GM23338 (cell line): ENCODE measurements around the gene ERBB3. TPM values are rescaled to one million over a fixed set of nuclear protein-coding genes. Genes with fewer than 3 reads are reported as not detected.

ENCODE experiments used
- ATAC-seq: fragments of 200-7000 bp; cut with Tn5 transposase; 3 replicates; pipeline ENCODE4 v1.9.1; 2020
- DNase-seq: peaks from one replicate; pipeline ENCODE4 v3.0.0-alpha.2; 2015; ENCODE audit warnings: low spot score
- H2AFZ ChIP-seq: fragments of 200-600 bp; sonication (generic); 2 replicates; pipeline ENCODE4 v1.8.0; 2016; ENCODE audit warnings: antibody characterized with exemption, mild to moderate bottlenecking, moderate library complexity
- H3F3A ChIP-seq: fragments of 200-600 bp; sonication (generic); replicated peaks from 2 replicates; pipeline ENCODE4 v1.8.0; 2017; ENCODE audit warnings: antibody characterized with exemption, mixed run types, low read depth
- H3K27ac ChIP-seq: fragments of 200-600 bp; sonication (generic); 2 replicates; pipeline ENCODE4 v1.6.1; 2016; ENCODE audit warnings: low read depth
- H3K27me3 ChIP-seq: fragments of 200-600 bp; sonication (generic); 2 replicates; pipeline ENCODE4 v1.8.0; 2016; ENCODE audit warnings: mild to moderate bottlenecking, mixed run types, moderate library complexity; ENCODE audit not compliant: insufficient read depth
- H3K36me3 ChIP-seq: fragments of 200-600 bp; sonication (generic); 2 replicates; pipeline ENCODE4 v1.8.0; 2016; ENCODE audit warnings: mild to moderate bottlenecking; ENCODE audit not compliant: insufficient read depth
- H3K4me1 ChIP-seq: fragments of 200-600 bp; sonication (generic); 2 replicates; pipeline ENCODE4 v1.8.0; 2016; ENCODE audit warnings: mild to moderate bottlenecking, moderate library complexity; ENCODE audit not compliant: insufficient read depth
- H3K4me2 ChIP-seq: fragments of 200-600 bp; sonication (generic); 2 replicates; pipeline ENCODE4 v1.7.1; 2017; ENCODE audit warnings: mixed run types
- H3K4me3 ChIP-seq: fragments of 200-600 bp; sonication (generic); 2 replicates; pipeline ENCODE4 v1.6.1; 2016; ENCODE audit warnings: mixed run types
- H3K79me2 ChIP-seq: fragments of 200-600 bp; sonication (generic); replicated peaks from 2 replicates; pipeline ENCODE4 v1.8.0; 2017; ENCODE audit warnings: mild to moderate bottlenecking; ENCODE audit not compliant: insufficient read depth
- H3K9me2 ChIP-seq: fragments of 200-600 bp; sonication (generic); 2 replicates; pipeline ENCODE4 v1.8.0; 2017; ENCODE audit not compliant: insufficient read depth
- H4K20me1 ChIP-seq: fragments of 200-600 bp; sonication (generic); replicated peaks from 2 replicates; pipeline ENCODE4 v1.8.0; 2017; ENCODE audit warnings: mild to moderate bottlenecking; ENCODE audit not compliant: insufficient read depth
- H3K27ac Mint-ChIP-seq: 2 replicates; pipeline ENCODE4 v1.8.0; 2020; ENCODE audit warnings: inconsistent platforms, mild to moderate bottlenecking, moderate library complexity, mixed read lengths
- H3K27me3 Mint-ChIP-seq: 3 replicates; pipeline ENCODE4 v1.8.0; 2022; ENCODE audit warnings: low read depth, mild to moderate bottlenecking, moderate library complexity, mixed read lengths, inconsistent platforms; ENCODE audit not compliant: insufficient read depth, poor library complexity
- H3K36me3 Mint-ChIP-seq: 3 replicates; pipeline ENCODE4 v1.8.0; 2021; ENCODE audit warnings: low read depth, mild to moderate bottlenecking, inconsistent platforms, moderate library complexity, mixed read lengths
- H3K4me1 Mint-ChIP-seq: 3 replicates; pipeline ENCODE4 v1.8.0; 2020; ENCODE audit warnings: mild to moderate bottlenecking, inconsistent platforms, mixed read lengths
- H3K4me3 Mint-ChIP-seq: 3 replicates; pipeline ENCODE4 v1.8.0; 2021; ENCODE audit warnings: moderate library complexity, mild to moderate bottlenecking, inconsistent platforms, mixed read lengths
- H3K9me3 Mint-ChIP-seq: 3 replicates; pipeline ENCODE4 v1.8.0; 2020; ENCODE audit warnings: moderate library complexity, mild to moderate bottlenecking, inconsistent platforms, mixed read lengths
- CREB1 ChIP-seq: fragments of 250-450 bp; sonication (Bioruptor Pico); IDR thresholded peaks from 2 replicates; pipeline ENCODE4 v1.5.0; 2020; ENCODE audit warnings: low read depth, mild to moderate bottlenecking, moderate library complexity
- EZH2 ChIP-seq: fragments of 200-600 bp; sonication (generic); IDR thresholded peaks from one replicate; pipeline ENCODE4 v1.8.0; 2017; ENCODE audit warnings: antibody characterized with exemption, mild to moderate bottlenecking, low read depth; ENCODE audit not compliant: unreplicated experiment
- EZH2phosphoT487 ChIP-seq: fragments of 200-600 bp; sonication (generic); IDR thresholded peaks from one replicate; pipeline ENCODE4 v1.8.1; 2018; ENCODE audit warnings: antibody characterized with exemption; ENCODE audit not compliant: unreplicated experiment
- JUNB ChIP-seq: IDR thresholded peaks from one replicate; pipeline ENCODE4 v1.6.1; 2016; ENCODE audit warnings: antibody characterized with exemption; ENCODE audit not compliant: unreplicated experiment
- NANOG ChIP-seq: IDR thresholded peaks from 2 replicates; pipeline ENCODE4 v1.6.1; 2016; ENCODE audit warnings: antibody characterized with exemption, borderline replicate concordance
- POLR2AphosphoS5 ChIP-seq: IDR thresholded peaks from 2 replicates; pipeline ENCODE4 v1.6.1; 2016; ENCODE audit warnings: antibody characterized with exemption, low read depth
- STAT1 ChIP-seq: IDR thresholded peaks from one replicate; pipeline ENCODE4 v1.6.1; 2016; ENCODE audit warnings: antibody characterized with exemption; ENCODE audit not compliant: unreplicated experiment
- ZNF114 ChIP-seq: fragments of 250-450 bp; sonication (Bioruptor Pico); IDR thresholded peaks from 2 replicates; pipeline ENCODE4 v1.5.0; 2020; ENCODE audit warnings: mild to moderate bottlenecking, moderate library complexity
- ZNF331 ChIP-seq: fragments of 250-450 bp; sonication (Bioruptor Pico); IDR thresholded peaks from 2 replicates; pipeline ENCODE4 v1.5.0; 2020; ENCODE audit warnings: low read depth, mild to moderate bottlenecking, moderate library complexity
- polyA plus RNA-seq: library from polyadenylated mRNA; unstranded; fragments of >200 nt; fragmentation: Nextera tagmentation; extraction: Ambion mirVana; gene quantifications from 2 replicates; pipeline ENCODE4 v1.2.1, GENCODE V29; 2016
- total RNA-seq: library from RNA; depleted of rRNA; stranded (reverse); fragments of >200 nt; shearing (Covaris generic); gene quantifications from 2 replicates; pipeline ENCODE4 v1.2.3, GENCODE V29; 2014
- TF ChIP-seq, protein P1 (sequence below): IDR thresholded peaks from one replicate; pipeline ENCODE4 v1.6.1; 2018; ENCODE audit warnings: antibody characterized with exemption; ENCODE audit not compliant: unreplicated experiment
- TF ChIP-seq, protein P2 (sequence below), 2 experiments: fragments of 200-600 bp in 1 of 2; sonication (generic) in 1 of 2; conservative IDR thresholded peaks; 2 replicates each; pipeline versions ENCODE4 v1.5.1 to v1.6.1; 2016 to 2017; ENCODE audit warnings: antibody characterized with exemption in 2 of 2, low read depth in 2 of 2, mild to moderate bottlenecking in 2 of 2, moderate library complexity in 1 of 2
- TF ChIP-seq, protein P3 (sequence below): fragments of 250-450 bp; sonication (Bioruptor Pico); IDR thresholded peaks from 2 replicates; pipeline ENCODE4 v1.5.0; 2020; ENCODE audit warnings: mild to moderate bottlenecking, moderate library complexity
- TF ChIP-seq, protein P4 (sequence below): IDR thresholded peaks from 2 replicates; pipeline ENCODE4 v1.6.1; 2016; ENCODE audit warnings: antibody characterized with exemption

The ERBB3 gene
- total and polyA plus RNA-seq, 2 experiments from 2014 or later = 21.0 to 54.4 TPM

DNA sequence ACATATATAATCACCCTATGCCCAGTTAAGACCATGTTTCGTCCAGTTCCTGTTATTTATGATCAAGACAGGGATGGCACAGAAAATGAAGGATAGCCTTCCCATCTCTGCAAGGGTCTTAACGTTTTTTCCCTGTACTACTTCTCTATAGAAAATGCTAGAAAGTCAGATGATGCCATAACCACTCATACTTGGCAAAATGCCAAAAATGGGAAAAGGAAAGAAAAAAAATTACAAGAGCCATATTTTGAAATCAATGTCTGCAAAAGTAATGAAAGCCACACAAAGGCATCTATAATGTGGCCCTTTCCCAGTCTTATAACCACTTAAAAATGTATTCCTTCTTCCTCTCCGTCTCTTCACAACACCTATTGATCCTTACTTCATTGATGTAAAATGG lies 70.6 kb downstream of the ERBB3 start:
- TF ChIP-seq, protein P1, sequence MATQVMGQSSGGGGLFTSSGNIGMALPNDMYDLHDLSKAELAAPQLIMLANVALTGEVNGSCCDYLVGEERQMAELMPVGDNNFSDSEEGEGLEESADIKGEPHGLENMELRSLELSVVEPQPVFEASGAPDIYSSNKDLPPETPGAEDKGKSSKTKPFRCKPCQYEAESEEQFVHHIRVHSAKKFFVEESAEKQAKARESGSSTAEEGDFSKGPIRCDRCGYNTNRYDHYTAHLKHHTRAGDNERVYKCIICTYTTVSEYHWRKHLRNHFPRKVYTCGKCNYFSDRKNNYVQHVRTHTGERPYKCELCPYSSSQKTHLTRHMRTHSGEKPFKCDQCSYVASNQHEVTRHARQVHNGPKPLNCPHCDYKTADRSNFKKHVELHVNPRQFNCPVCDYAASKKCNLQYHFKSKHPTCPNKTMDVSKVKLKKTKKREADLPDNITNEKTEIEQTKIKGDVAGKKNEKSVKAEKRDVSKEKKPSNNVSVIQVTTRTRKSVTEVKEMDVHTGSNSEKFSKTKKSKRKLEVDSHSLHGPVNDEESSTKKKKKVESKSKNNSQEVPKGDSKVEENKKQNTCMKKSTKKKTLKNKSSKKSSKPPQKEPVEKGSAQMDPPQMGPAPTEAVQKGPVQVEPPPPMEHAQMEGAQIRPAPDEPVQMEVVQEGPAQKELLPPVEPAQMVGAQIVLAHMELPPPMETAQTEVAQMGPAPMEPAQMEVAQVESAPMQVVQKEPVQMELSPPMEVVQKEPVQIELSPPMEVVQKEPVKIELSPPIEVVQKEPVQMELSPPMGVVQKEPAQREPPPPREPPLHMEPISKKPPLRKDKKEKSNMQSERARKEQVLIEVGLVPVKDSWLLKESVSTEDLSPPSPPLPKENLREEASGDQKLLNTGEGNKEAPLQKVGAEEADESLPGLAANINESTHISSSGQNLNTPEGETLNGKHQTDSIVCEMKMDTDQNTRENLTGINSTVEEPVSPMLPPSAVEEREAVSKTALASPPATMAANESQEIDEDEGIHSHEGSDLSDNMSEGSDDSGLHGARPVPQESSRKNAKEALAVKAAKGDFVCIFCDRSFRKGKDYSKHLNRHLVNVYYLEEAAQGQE = no peak
- no peak for TF ChIP-seq POLR2AphosphoS5
- no peak for TF ChIP-seq EZH2phosphoT487
- TF ChIP-seq ZNF331 (CRISPR knock-in tag) = no peak
- no peak for TF ChIP-seq STAT1
- TF ChIP-seq, protein P2, sequence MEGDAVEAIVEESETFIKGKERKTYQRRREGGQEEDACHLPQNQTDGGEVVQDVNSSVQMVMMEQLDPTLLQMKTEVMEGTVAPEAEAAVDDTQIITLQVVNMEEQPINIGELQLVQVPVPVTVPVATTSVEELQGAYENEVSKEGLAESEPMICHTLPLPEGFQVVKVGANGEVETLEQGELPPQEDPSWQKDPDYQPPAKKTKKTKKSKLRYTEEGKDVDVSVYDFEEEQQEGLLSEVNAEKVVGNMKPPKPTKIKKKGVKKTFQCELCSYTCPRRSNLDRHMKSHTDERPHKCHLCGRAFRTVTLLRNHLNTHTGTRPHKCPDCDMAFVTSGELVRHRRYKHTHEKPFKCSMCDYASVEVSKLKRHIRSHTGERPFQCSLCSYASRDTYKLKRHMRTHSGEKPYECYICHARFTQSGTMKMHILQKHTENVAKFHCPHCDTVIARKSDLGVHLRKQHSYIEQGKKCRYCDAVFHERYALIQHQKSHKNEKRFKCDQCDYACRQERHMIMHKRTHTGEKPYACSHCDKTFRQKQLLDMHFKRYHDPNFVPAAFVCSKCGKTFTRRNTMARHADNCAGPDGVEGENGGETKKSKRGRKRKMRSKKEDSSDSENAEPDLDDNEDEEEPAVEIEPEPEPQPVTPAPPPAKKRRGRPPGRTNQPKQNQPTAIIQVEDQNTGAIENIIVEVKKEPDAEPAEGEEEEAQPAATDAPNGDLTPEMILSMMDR (conservative IDR thresholded peaks at IDR 0.05; ENCODE audit: low read depth in 2 of 2) = no peak
- no peak for TF ChIP-seq ZNF114
- TF ChIP-seq, protein P3, sequence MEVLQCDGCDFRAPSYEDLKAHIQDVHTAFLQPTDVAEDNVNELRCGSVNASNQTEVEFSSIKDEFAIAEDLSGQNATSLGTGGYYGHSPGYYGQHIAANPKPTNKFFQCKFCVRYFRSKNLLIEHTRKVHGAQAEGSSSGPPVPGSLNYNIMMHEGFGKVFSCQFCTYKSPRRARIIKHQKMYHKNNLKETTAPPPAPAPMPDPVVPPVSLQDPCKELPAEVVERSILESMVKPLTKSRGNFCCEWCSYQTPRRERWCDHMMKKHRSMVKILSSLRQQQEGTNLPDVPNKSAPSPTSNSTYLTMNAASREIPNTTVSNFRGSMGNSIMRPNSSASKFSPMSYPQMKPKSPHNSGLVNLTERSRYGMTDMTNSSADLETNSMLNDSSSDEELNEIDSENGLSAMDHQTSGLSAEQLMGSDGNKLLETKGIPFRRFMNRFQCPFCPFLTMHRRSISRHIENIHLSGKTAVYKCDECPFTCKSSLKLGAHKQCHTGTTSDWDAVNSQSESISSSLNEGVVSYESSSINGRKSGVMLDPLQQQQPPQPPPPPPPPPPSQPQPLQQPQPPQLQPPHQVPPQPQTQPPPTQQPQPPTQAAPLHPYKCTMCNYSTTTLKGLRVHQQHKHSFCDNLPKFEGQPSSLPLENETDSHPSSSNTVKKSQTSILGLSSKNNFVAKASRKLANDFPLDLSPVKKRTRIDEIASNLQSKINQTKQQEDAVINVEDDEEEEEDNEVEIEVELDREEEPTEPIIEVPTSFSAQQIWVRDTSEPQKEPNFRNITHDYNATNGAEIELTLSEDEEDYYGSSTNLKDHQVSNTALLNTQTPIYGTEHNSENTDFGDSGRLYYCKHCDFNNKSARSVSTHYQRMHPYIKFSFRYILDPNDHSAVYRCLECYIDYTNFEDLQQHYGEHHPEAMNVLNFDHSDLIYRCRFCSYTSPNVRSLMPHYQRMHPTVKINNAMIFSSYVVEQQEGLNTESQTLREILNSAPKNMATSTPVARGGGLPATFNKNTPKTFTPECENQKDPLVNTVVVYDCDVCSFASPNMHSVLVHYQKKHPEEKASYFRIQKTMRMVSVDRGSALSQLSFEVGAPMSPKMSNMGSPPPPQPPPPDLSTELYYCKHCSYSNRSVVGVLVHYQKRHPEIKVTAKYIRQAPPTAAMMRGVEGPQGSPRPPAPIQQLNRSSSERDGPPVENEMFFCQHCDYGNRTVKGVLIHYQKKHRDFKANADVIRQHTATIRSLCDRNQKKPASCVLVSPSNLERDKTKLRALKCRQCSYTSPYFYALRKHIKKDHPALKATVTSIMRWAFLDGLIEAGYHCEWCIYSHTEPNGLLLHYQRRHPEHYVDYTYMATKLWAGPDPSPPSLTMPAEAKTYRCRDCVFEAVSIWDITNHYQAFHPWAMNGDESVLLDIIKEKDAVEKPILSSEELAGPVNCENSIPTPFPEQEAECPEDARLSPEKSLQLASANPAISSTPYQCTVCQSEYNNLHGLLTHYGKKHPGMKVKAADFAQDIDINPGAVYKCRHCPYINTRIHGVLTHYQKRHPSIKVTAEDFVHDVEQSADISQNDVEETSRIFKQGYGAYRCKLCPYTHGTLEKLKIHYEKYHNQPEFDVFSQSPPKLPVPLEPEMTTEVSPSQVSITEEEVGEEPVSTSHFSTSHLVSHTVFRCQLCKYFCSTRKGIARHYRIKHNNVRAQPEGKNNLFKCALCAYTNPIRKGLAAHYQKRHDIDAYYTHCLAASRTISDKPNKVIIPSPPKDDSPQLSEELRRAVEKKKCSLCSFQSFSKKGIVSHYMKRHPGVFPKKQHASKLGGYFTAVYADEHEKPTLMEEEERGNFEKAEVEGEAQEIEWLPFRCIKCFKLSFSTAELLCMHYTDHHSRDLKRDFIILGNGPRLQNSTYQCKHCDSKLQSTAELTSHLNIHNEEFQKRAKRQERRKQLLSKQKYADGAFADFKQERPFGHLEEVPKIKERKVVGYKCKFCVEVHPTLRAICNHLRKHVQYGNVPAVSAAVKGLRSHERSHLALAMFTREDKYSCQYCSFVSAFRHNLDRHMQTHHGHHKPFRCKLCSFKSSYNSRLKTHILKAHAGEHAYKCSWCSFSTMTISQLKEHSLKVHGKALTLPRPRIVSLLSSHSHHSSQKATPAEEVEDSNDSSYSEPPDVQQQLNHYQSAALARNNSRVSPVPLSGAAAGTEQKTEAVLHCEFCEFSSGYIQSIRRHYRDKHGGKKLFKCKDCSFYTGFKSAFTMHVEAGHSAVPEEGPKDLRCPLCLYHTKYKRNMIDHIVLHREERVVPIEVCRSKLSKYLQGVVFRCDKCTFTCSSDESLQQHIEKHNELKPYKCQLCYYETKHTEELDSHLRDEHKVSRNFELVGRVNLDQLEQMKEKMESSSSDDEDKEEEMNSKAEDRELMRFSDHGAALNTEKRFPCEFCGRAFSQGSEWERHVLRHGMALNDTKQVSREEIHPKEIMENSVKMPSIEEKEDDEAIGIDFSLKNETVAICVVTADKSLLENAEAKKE = no peak
- TF ChIP-seq JUNB = no peak
- TF ChIP-seq CREB1 (CRISPR knock-in tag) = no peak
- no peak for TF ChIP-seq NANOG
- TF ChIP-seq EZH2 = no peak
- TF ChIP-seq, protein P4, sequence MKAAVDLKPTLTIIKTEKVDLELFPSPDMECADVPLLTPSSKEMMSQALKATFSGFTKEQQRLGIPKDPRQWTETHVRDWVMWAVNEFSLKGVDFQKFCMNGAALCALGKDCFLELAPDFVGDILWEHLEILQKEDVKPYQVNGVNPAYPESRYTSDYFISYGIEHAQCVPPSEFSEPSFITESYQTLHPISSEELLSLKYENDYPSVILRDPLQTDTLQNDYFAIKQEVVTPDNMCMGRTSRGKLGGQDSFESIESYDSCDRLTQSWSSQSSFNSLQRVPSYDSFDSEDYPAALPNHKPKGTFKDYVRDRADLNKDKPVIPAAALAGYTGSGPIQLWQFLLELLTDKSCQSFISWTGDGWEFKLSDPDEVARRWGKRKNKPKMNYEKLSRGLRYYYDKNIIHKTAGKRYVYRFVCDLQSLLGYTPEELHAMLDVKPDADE = no peak
- Histone ChIP-seq H3K79me2 (peaks cover 13% of the 10 kb centered on the region; the same call in 1 of the 2 replicates), H3K9me2 (no peaks in the 10 kb centered on the region), H4K20me1 (no peaks in the 10 kb centered on the region), H3K4me2 (no peak overlapping the region), H3K4me3 (no peak overlapping the region), H3K4me1 (peaks cover 17% of the 10 kb centered on the region), H3K27me3 (no peaks in the 10 kb centered on the region), H3K36me3 (0 out of 2 replicates have a peak, but pooled peaks cover 2% of the 10 kb centered on the region), H3F3A (peaks cover 14% of the 10 kb centered on the region), H3K27ac (no peak overlapping the region), H2AFZ (no peak overlapping the region)
- DNase-seq (no peak), ATAC-seq (no peak)
- Mint-ChIP-seq H3K4me3 (peak overlapping the region; percentile 96), H3K4me1 (peaks cover 18% of the 10 kb centered on the region), H3K9me3 (no peaks in the 10 kb centered on the region; the same call in 2 of the 3 replicates), H3K27me3 (peaks cover 14% of the 10 kb centered on the region), H3K36me3 (peaks cover 15% of the 10 kb centered on the region), H3K27ac (no peak overlapping the region)
